ENCODE measurements around the gene SORCS2.

GRCh38 chr4:7301126-7301785 lies 108.9 kb downstream of the SORCS2 start:
- TF ChIP-seq EZH2 (IDR thresholded peaks at IDR 0.05; ENCODE audit: low read length) = no peak
- no peak for TF ChIP-seq CTCF (optimal IDR thresholded peaks at IDR 0.05 in 1 of 3, IDR thresholded peaks at IDR 0.05 in 1 of 3, conservative IDR thresholded peaks at IDR 0.05 in 1 of 3; ENCODE audit: extremely low read depth in 1 of 3, insufficient read depth in 2 of 3, low read length in 3 of 3)

Data from keratinocyte (primary cell).